ENCODE data around the gene DOCK2.

The DOCK2 gene

GRCh38 chr5:169875091-169875728 lies 238.1 kb downstream of the DOCK2 start:
- Histone ChIP-seq H3K27me3 (ENCODE audit: insufficient read depth, low read length, poor library complexity, severe bottlenecking) (no peaks in the 10 kb centered on the region), H3K4me2 (ENCODE audit: low read depth, low read length, poor library complexity, severe bottlenecking) (no peak overlapping the region), H3K9ac (ENCODE audit: low read depth, low read length, poor library complexity, severe bottlenecking) (no peak overlapping the region), H3K36me3 (ENCODE audit: insufficient read depth, low read length) (no peaks in the 10 kb centered on the region), H3K4me1 (ENCODE audit: insufficient read depth, low read length, poor library complexity, severe bottlenecking) (peaks cover 1% of the 10 kb centered on the region), H2AFZ (ENCODE audit: low read length) (no peak overlapping the region), H3K9me2 (replicated peaks; ENCODE audit: low read depth, low read length) (no peaks in the 10 kb centered on the region), H3K4me3 (ENCODE audit: low read length, poor library complexity, severe bottlenecking) (no peak overlapping the region), H4K20me1 (ENCODE audit: insufficient read depth, low read length, poor library complexity, severe bottlenecking) (no peaks in the 10 kb centered on the region), H3K79me2 (ENCODE audit: insufficient read depth, low read length) (no peaks in the 10 kb centered on the region), H3F3A (ENCODE audit: low read depth) (no peaks in the 10 kb centered on the region), H3K9me3 (ENCODE audit: insufficient read depth, low read depth, low read length) (no peaks in the 10 kb centered on the region)
- TF ChIP-seq EZH2phosphoT487 (IDR thresholded peaks at IDR 0.05; ENCODE audit: borderline replicate concordance) (no peak), CTCF (conservative IDR thresholded peaks at IDR 0.05; ENCODE audit: low read length) (no peak)

- no peak for TF ChIP-seq CTCF (conservative IDR thresholded peaks at IDR 0.05; ENCODE audit: low read length)
- Histone ChIP-seq H3K4me3 (ENCODE audit: low read length, poor library complexity, severe bottlenecking) (no peak overlapping the region), H2AFZ (ENCODE audit: low read length) (no peak overlapping the region), H4K20me1 (ENCODE audit: insufficient read depth, low read length, poor library complexity, severe bottlenecking) (no peaks in the 10 kb centered on the region), H3K9me3 (ENCODE audit: insufficient read depth, low read depth, low read length) (no peaks in the 10 kb centered on the region), H3K9me2 (replicated peaks; ENCODE audit: low read depth, low read length) (no peaks in the 10 kb centered on the region), H3K4me1 (ENCODE audit: insufficient read depth, low read length, poor library complexity, severe bottlenecking) (peaks cover 6% of the 10 kb centered on the region), H3K36me3 (ENCODE audit: insufficient read depth, low read length) (no peaks in the 10 kb centered on the region), H3K79me2 (ENCODE audit: insufficient read depth, low read length) (no peaks in the 10 kb centered on the region), H3K4me2 (ENCODE audit: low read depth, low read length, poor library complexity, severe bottlenecking) (no peak overlapping the region), H3F3A (ENCODE audit: low read depth) (no peaks in the 10 kb centered on the region), H3K9ac (ENCODE audit: low read depth, low read length, poor library complexity, severe bottlenecking) (no peak overlapping the region), H3K27me3 (ENCODE audit: insufficient read depth, low read length, poor library complexity, severe bottlenecking) (no peaks in the 10 kb centered on the region)
These were observed 238.7 kb downstream of the DOCK2 start for GRCh38 chr5:169875731-169876130.

GRCh38 chr5:169876386-169876785 lies 239.3 kb downstream of the DOCK2 start:
- Histone ChIP-seq H3K36me3 (ENCODE audit: insufficient read depth, low read length) (no peaks in the 10 kb centered on the region), H2AFZ (ENCODE audit: low read length) (no peak overlapping the region), H3K4me3 (ENCODE audit: low read length, poor library complexity, severe bottlenecking) (no peak overlapping the region), H3K9me3 (ENCODE audit: insufficient read depth, low read depth, low read length) (no peaks in the 10 kb centered on the region), H3F3A (ENCODE audit: low read depth) (no peaks in the 10 kb centered on the region), H3K4me2 (ENCODE audit: low read depth, low read length, poor library complexity, severe bottlenecking) (no peak overlapping the region), H4K20me1 (ENCODE audit: insufficient read depth, low read length, poor library complexity, severe bottlenecking) (no peaks in the 10 kb centered on the region), H3K4me1 (ENCODE audit: insufficient read depth, low read length, poor library complexity, severe bottlenecking) (peaks cover 13% of the 10 kb centered on the region), H3K79me2 (ENCODE audit: insufficient read depth, low read length) (no peaks in the 10 kb centered on the region), H3K9me2 (replicated peaks; ENCODE audit: low read depth, low read length) (no peaks in the 10 kb centered on the region), H3K9ac (ENCODE audit: low read depth, low read length, poor library complexity, severe bottlenecking) (no peak overlapping the region), H3K27me3 (ENCODE audit: insufficient read depth, low read length, poor library complexity, severe bottlenecking) (no peaks in the 10 kb centered on the region)
- TF ChIP-seq EZH2phosphoT487 (IDR thresholded peaks at IDR 0.05; ENCODE audit: borderline replicate concordance), result no peak
- no peak for TF ChIP-seq CTCF (conservative IDR thresholded peaks at IDR 0.05; ENCODE audit: low read length)

Measured in Loucy (cell line).